Endothelial cell of umbilical vein (primary cell): Measurements from ENCODE around the gene CYP2C18. TPM values are rescaled to one million over a fixed set of nuclear protein-coding genes. Genes with fewer than 3 reads are reported as not detected.

Experiments
- BruUV-seq: library from RNA; stranded (reverse); fragments of 400-500 nt; replicated peaks from 2 replicates; lab custom pipeline; 2021; lab: Mats Ljungman, UMichigan
- CTCF ChIA-PET: fragments of 300-600, 350-600 bp; sonication (Branson Sonifier 250); formaldehyde crosslinking; loops from one replicate; lab custom pipeline; 2021; ENCODE audit warnings: antibody characterized with exemption, inconsistent platforms; lab: Charles Lee
- POLR2A ChIA-PET: fragments of 300-600, 350-600 bp; sonication (Branson Sonifier 250); formaldehyde crosslinking; loops from one replicate; lab custom pipeline; 2021; ENCODE audit warnings: antibody characterized with exemption, inconsistent platforms; lab: Charles Lee
- DNase-seq: peaks from one replicate; pipeline ENCODE4 v3.0.0-alpha.2; 2011; ENCODE audit warnings: low read depth, low spot score
- FAIRE-seq: peaks from 2 replicates; lab custom pipeline; 2011; peaks lifted over from hg19 to GRCh38; lab: Jason Lieb, UNC
- H2AFZ ChIP-seq: 2 replicates; pipeline ENCODE4 v1.6.0; 2012; ENCODE audit warnings: low read depth, low read length, control low read depth, inconsistent platforms
- H3K27ac ChIP-seq: 2 replicates; pipeline ENCODE4 v1.5.1; 2011; ENCODE audit warnings: low read depth, mild to moderate bottlenecking, control low read depth, low read length, moderate library complexity; ENCODE audit not compliant: insufficient read depth
- H3K27me3 ChIP-seq, 2 experiments: 2 replicates each; pipeline versions ENCODE4 v1.6.0 to v1.6.1; 2011; ENCODE audit warnings: low read length in 2 of 2, mixed read lengths in 1 of 2; ENCODE audit not compliant: control insufficient read depth in 2 of 2, insufficient read depth in 2 of 2
- H3K36me3 ChIP-seq, 2 experiments: 2 replicates in 1 of 2; 3 replicates in 1 of 2; pipeline ENCODE4 v1.5.1; 2011; ENCODE audit warnings: low read length in 2 of 2, mild to moderate bottlenecking in 1 of 2, moderate library complexity in 1 of 2; ENCODE audit not compliant: control insufficient read depth in 2 of 2, insufficient read depth in 2 of 2; ENCODE audit errors: extremely low read depth in 1 of 2
- H3K4me1 ChIP-seq: 3 replicates; pipeline ENCODE4 v1.5.1; 2011; ENCODE audit warnings: mild to moderate bottlenecking, low read length; ENCODE audit not compliant: control insufficient read depth, insufficient read depth; ENCODE audit errors: extremely low read depth
- H3K4me2 ChIP-seq: 2 replicates; pipeline ENCODE4 v1.6.1; 2011; ENCODE audit warnings: low read length, control low read depth, mixed read lengths; ENCODE audit not compliant: insufficient read depth
- H3K4me3 ChIP-seq, 3 experiments: fragments of 200-600 bp in 1 of 3; sonication (generic), shearing (Covaris generic) in 1 of 3; replicated peaks in 1 of 3; 2 replicates each; pipeline ENCODE4 v1.5.1; 2011 to 2016; ENCODE audit warnings: control low read depth in 3 of 3, low read length in 3 of 3, mild to moderate bottlenecking in 2 of 3, inconsistent platforms in 1 of 3, low read depth in 1 of 3, moderate library complexity in 1 of 3; ENCODE audit not compliant: insufficient read depth in 1 of 3
- H3K79me2 ChIP-seq: 2 replicates; pipeline ENCODE4 v1.6.0; 2012; ENCODE audit warnings: low read length, inconsistent platforms; ENCODE audit not compliant: control insufficient read depth, insufficient read depth
- H3K9ac ChIP-seq: replicated peaks from 2 replicates; pipeline ENCODE3; 2011; ENCODE audit warnings: low read length, control low read depth; ENCODE audit not compliant: insufficient read depth; ENCODE audit errors: extremely low read depth
- H3K9me1 ChIP-seq: replicated peaks from 3 replicates; pipeline ENCODE4 v1.6.0; 2011; ENCODE audit warnings: mild to moderate bottlenecking, low read length; ENCODE audit not compliant: control insufficient read depth, insufficient read depth; ENCODE audit errors: extremely low read depth
- H3K9me3 ChIP-seq: replicated peaks from 2 replicates; pipeline ENCODE4 v1.5.1; 2012; ENCODE audit warnings: low read length, inconsistent platforms; ENCODE audit not compliant: control insufficient read depth, insufficient read depth
- H4K20me1 ChIP-seq: replicated peaks from 2 replicates; pipeline ENCODE3; 2011; ENCODE audit warnings: mild to moderate bottlenecking, low read length; ENCODE audit not compliant: control insufficient read depth, insufficient read depth; ENCODE audit errors: extremely low read depth
- EZH2 ChIP-seq: IDR thresholded peaks from 2 replicates; pipeline ENCODE4 v1.6.1; 2012; ENCODE audit warnings: borderline replicate concordance, low read depth, mild to moderate bottlenecking, moderate library complexity, low read length, inconsistent platforms; ENCODE audit not compliant: severe bottlenecking
- FOS ChIP-seq: IDR thresholded peaks from 2 replicates; pipeline ENCODE4 v1.6.1; 2011; ENCODE audit warnings: mild to moderate bottlenecking, low read length, moderate library complexity, borderline replicate concordance; ENCODE audit not compliant: insufficient read depth
- GATA2 ChIP-seq: IDR thresholded peaks from 2 replicates; pipeline ENCODE4 v1.7.0; 2011; ENCODE audit warnings: low read depth, mild to moderate bottlenecking, moderate library complexity, mixed read lengths, low read length; ENCODE audit not compliant: insufficient read length, insufficient read depth
- JUN ChIP-seq: IDR thresholded peaks from 2 replicates; pipeline ENCODE4 v1.6.1; 2011; ENCODE audit warnings: borderline replicate concordance, low read depth; ENCODE audit not compliant: insufficient read length, insufficient read depth
- MAX ChIP-seq: IDR thresholded peaks from 2 replicates; pipeline ENCODE4 v1.6.1; 2011; ENCODE audit not compliant: insufficient read depth, insufficient read length
- MYC ChIP-seq: IDR thresholded peaks from one replicate; pipeline ENCODE4 v1.6.1; 2011; ENCODE audit warnings: mild to moderate bottlenecking, low read depth, low read length
- POLR2A ChIP-seq: IDR thresholded peaks from 2 replicates; pipeline ENCODE4 v1.6.1; 2012; ENCODE audit warnings: low read depth, mild to moderate bottlenecking, control low read depth, low read length
- POLR2AphosphoS5 ChIP-seq: IDR thresholded peaks from 2 replicates; pipeline ENCODE4 v1.6.1; 2012; ENCODE audit warnings: low read depth, mild to moderate bottlenecking, control low read depth, low read length, moderate library complexity; ENCODE audit not compliant: insufficient read depth
- dilution Hi-C: fragments of 300-500 bp; cut with MboI; formaldehyde crosslinking; loops from one replicate; pipeline ENCODE4 v1.15.0; 2019; ENCODE audit warnings: low sequenced_read_pairs; ENCODE audit not compliant: extremely low pct_ligation_motif_present
- intact Hi-C: fragments of 100-400 bp; cut with micrococcal nuclease; formaldehyde crosslinking; loops from one replicate; pipeline ENCODE4 v1.10.0; 2022
- polyA plus RNA-seq, 4 experiments: library from polyadenylated mRNA; depleted of rRNA in 3 of 4; stranded (reverse) in 3 of 4; unstranded in 1 of 4; fragments of >200 nt; gene quantifications; 2 replicates each; pipeline versions ENCODE4 v1.2.1 to v1.2.3, GENCODE V29; 2011 to 2012; ENCODE audit warnings: missing spikeins in 1 of 4
- total RNA-seq: library from RNA; stranded (reverse); gene quantifications from 2 replicates; pipeline ENCODE4 v1.2.3, GENCODE V29; 2021
- TF ChIP-seq, protein P1 (sequence below), 2 donors: IDR thresholded peaks; 1 replicate in 1 of 2; 2 replicates in 1 of 2; pipeline ENCODE4 v1.5.1; 2011; ENCODE audit warnings: low read length in 2 of 2, mild to moderate bottlenecking in 2 of 2, moderate library complexity in 2 of 2, control low read depth in 1 of 2, inconsistent platforms in 1 of 2, low read depth in 1 of 2; ENCODE audit not compliant: insufficient read depth in 1 of 2; ENCODE audit errors: extremely low read depth in 1 of 2

CYP2C18 gene
- total and polyA plus RNA-seq, 2 donors (not counting 3 experiments of a cell fraction or from before 2014, with no cell fraction given): not detected

- FAIRE-seq: no peak
Measured at GRCh38 chr10:94687625-94688248, 4.2 kb downstream of the CYP2C18 start.

More at GRCh38 chr10:94687625-94688248, 4.2 kb downstream of the CYP2C18 start:
- no peaks in the 10 kb centered on the region for H3K79me2 ChIP-seq
- H3K4me3 ChIP-seq: no peak overlapping the region
- TF ChIP-seq POLR2AphosphoS5 (no peak), GATA2 (no peak), MYC (no peak), JUN (no peak), POLR2A (no peak), EZH2 (no peak), FOS (no peak), MAX (no peak)
- TF ChIP-seq, protein P1, sequence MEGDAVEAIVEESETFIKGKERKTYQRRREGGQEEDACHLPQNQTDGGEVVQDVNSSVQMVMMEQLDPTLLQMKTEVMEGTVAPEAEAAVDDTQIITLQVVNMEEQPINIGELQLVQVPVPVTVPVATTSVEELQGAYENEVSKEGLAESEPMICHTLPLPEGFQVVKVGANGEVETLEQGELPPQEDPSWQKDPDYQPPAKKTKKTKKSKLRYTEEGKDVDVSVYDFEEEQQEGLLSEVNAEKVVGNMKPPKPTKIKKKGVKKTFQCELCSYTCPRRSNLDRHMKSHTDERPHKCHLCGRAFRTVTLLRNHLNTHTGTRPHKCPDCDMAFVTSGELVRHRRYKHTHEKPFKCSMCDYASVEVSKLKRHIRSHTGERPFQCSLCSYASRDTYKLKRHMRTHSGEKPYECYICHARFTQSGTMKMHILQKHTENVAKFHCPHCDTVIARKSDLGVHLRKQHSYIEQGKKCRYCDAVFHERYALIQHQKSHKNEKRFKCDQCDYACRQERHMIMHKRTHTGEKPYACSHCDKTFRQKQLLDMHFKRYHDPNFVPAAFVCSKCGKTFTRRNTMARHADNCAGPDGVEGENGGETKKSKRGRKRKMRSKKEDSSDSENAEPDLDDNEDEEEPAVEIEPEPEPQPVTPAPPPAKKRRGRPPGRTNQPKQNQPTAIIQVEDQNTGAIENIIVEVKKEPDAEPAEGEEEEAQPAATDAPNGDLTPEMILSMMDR (IDR thresholded peaks at IDR 0.05; ENCODE audit: extremely low read depth in 1 of 2, insufficient read depth in 1 of 2, low read depth in 1 of 2, low read length in 2 of 2): no peak
- dilution Hi-C loops: no loop called here
- DNase-seq: no peak
- no peak overlapping the region for H3K27ac ChIP-seq
- no peaks in the 10 kb centered on the region for H3K27me3 ChIP-seq
- H4K20me1 ChIP-seq: no peaks in the 10 kb centered on the region
- no peaks in the 10 kb centered on the region for H3K9me3 ChIP-seq
- POLR2A ChIA-PET: no interaction called here
- CTCF ChIA-PET: no interaction called here
- H3K4me1 ChIP-seq: no peaks in the 10 kb centered on the region
- H3K9me1 ChIP-seq: no peaks in the 10 kb centered on the region
- H2AFZ ChIP-seq: no peak overlapping the region
- intact Hi-C loops: no loop called here
- H3K36me3 ChIP-seq: no peaks in the 10 kb centered on the region
- H3K9ac ChIP-seq: no peak overlapping the region
- no peak overlapping the region for H3K4me2 ChIP-seq
- BruUV-seq: no TSS peak
